Islet precursor cell (in vitro differentiated cells): ENCODE measurements around the gene CALCB.
"Not testable (repeated sequence)": the region's sequence is repeated elsewhere in the genome, so short reads cannot be mapped to it uniquely, and the experiment has no call there.

ENCODE experiments used
- DNase-seq: peaks from one replicate; pipeline ENCODE4 v3.0.0-alpha.2; 2018

CALCB gene, protein sequence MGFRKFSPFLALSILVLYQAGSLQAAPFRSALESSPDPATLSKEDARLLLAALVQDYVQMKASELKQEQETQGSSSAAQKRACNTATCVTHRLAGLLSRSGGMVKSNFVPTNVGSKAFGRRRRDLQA

DNA sequence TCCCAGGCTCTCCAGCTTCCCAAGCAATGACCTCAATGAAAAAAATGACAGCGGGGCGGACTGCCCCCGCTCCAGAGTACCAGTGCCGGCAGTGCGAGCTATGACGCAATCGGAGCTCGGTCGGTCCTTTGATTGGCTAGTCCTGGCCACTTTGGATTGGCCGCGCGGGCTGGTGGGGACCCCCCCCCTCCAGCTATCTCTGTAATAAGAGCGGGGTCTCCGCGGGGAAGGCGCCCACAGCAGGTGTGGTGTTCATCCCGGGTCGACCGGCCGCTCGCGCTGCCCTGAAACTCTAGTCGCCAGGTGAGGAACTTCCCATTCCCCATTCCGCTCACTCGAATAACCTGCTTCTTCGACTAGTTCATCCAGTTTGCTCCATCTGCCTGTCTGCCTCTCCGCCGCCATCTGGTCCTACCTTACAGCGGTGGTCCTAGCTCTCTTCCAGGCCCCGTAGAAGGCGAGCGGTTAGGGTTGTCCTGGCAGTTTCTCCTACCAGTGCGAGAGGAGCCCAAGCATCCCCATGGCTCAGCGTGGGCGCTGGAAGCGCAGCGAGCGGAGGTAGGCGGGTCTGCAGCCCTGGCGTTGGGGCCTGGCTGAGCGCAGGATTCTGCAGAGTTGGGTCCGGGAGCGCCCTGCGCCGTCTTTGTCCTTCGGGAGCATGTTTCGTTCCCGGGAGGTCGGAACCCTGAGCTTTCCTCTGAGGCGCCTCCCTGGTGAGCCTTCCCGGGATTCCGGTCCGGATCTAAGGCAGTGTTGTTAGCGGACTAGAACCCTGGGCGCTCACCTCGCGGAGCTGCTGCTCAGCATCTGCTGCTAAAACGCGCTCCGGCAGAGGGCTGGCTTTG, at the start of gene CALCB:
TSS of gene CALCB (plus strand) at position 233 of the 845 bp plus-strand sequence. CDS start 1,126 bp downstream, outside the sequence.
- peak; percentile 79 for DNase-seq

DNA sequence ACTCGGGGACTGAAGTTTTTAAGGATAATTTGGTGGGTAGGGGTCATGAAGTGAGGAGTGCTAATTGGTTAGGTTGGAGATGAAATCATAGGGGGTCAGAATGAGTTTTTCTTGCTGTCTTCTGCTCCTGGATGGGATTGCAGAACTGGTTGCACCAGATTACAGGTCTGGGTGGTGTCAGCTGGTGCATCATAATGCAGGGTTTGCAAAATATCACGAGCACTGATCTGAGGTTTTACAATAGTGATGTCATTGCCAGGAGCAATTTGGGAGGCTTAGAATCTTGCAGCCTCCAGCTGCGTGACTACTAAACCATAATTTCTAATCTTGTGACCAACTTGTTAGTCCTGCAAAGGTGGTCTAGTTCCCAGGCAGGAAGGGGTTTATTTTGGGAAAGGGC, 46.4 kb upstream of the CALCB start:
- DNase-seq, result peak; percentile 57

DNA sequence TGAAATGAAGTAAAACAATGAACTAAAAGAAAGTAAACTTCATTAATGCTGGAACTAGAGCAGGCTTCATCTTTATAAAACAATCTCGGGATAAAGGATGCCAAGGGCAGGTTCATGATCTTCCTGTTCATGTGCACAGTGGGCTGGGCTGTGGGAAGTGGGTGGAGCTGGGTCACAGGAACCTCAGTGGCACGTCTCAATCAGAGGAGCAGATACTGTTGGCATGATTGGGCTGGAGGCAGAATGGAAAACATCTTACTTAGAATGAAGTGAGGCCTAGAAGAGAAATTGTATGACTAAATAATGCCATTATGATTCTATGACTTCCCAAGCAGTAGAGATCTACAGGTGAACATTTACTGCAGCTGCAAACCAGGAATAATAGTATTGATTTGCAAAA, 45.4 kb upstream of the CALCB start:
- no peak for DNase-seq

DNA sequence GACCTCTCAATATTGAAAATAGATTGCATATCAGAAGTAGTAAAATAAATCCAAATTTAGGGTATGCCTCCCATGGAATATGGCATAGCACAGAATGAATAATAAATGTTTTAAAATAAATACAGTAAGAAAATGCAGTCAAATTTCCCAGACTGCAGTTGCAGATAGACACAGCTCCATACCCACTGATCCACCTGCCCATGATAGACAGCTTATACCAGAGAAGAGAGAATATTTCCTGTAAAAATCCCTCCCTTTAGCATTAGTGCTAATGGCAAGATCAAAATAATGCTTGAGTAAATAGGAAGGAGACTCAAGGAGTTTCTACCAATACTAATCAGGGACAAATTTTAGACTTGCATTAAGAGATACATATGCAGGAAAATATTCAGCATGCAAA, 45.0 kb upstream of the CALCB start:
- no peak for DNase-seq

DNA sequence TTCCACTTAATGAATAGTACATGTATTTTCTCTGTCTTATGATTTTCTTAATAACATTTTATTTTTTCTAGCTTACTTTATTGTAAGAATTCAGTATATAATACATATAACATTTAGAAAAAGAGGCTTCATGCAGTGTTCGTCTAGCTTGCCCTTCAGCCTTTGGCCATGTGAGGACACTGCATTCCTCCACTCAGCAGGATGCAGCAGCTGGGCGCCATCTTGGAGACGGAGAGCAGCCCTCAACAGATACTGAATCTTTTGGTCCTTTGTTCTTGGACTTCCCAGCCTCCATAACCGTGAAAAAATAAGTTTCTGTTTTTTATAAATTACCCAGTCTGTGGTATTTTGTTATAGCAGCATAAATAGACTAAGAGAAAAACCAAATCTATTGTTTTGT, 41.4 kb upstream of the CALCB start:
- DNase-seq, result not testable (repeated sequence)

DNA sequence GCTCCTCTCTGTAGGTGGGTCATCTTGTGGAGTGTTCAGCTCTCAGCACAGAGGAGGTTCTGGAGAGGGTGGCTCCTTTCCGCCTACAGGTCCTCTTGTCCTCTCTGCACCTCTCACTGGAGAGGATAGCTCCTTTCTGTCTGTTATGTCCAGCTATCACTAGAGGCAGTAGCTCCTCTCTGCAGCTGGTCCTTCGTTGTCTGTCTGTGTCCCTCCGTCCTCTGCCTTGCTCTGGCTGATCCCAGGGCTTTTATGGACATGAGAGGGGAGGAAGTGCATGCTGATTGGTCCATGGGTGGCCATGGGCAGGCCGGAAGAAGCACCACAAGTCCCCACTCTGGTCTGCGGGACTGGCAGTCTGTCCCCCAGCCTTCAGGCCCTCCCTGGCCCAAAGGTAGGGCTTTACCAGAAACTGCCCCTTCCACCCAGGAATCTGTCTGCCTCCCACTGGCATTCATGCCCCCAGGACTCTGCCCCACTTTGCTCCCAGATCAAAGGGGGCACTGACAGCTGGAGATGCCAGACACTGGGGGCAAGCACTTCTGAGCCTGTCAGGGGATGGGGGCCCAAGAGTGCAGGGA, 38.6 kb upstream of the CALCB start:
- no peak for DNase-seq

DNA sequence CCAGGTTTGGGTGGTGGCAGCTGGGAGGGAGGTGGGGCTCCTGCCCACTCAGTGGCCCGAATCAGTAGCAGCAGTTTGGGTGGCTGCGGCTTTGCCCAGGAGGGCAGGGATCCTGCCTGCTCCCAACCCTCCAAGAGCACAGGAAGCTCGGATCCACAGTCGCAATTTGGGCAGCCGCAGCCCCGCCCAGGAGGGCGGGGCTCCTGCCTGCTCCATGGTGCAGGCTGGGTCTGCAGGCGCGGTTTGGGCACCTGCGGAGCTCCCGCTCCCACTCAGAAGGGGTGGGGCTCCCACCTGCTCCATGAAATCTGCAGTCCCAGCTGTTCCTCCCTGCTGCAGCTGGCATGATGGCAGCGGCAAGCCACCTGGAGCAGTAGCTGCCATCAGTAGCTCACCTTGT, 38.1 kb upstream of the CALCB start:
- no peak for DNase-seq

DNA sequence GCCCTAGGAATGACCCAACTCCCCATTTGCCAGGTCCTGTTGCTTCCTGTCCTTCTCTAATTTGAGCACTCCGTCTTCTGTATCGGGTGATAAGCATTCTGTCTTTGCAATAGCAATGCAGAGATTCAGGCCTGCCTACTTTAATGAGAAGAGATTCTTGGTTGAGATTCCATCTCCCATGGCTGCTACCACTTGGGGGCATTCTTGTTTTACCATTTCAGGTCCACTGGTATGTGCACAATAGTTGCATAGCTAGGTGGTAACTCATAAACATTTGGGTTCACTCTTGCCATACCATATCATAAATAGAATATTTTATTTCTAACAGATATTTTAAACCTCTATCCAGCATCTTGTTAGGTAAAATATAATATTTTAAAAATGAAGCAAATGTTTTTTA, 34.4 kb upstream of the CALCB start:
- DNase-seq, result no peak

DNA sequence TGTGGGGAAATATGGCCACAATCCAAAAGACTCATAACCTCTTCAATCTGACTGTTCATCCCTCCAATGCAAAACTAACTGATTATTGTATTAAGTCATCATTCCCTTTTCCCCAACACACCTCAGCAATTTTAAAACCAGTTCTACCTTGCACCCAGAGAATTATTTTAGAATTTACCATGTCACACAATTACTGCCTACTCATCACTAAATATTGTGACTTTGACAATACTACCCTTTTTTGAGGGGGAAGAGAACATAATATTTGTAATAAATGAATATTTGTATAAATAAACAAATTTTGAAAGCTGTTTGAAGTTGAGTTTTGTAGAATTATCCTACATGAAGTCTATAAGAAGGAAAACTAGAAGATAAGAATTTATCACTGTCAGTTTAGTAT, 28.2 kb upstream of the CALCB start:
- DNase-seq, result no peak

DNA sequence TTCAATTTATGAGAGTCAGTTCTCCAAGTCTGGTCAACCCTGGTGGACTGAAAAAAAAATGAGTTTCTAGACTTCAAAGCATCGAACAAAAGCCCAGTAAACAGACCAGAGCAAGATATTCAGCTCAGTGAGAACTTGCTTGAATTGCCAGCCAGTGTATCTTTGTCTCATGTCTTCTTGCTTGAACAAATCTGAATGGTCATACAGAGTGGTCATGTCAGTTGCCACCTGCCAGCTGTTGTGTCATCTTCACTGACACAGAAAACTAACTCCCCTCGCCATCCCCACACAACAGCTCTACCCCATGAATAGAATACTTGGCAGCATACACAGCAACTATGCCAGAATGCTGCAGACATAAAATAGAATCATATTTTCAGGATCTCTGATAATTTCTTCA, 27.5 kb upstream of the CALCB start:
- DNase-seq, result no peak

DNA sequence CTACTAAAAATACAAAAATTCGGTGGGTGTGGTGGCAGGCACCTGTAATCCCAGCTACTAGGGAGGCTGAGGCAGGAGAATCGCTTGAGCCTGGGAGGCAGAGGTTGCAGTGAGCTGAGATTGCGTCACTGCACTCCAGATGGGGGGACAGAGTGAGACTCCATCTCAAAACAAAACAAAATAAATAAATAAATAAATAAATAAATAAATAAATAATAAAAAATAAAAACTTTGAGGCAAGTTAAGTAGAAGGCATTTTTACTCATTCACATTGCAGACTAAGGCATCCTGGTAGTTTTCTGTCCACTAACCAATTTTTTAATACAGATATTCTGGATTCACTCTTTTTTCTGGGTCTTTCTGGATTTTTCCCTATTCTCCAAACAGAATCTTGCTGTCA, 26.7 kb upstream of the CALCB start:
- DNase-seq, result not testable (repeated sequence)

DNA sequence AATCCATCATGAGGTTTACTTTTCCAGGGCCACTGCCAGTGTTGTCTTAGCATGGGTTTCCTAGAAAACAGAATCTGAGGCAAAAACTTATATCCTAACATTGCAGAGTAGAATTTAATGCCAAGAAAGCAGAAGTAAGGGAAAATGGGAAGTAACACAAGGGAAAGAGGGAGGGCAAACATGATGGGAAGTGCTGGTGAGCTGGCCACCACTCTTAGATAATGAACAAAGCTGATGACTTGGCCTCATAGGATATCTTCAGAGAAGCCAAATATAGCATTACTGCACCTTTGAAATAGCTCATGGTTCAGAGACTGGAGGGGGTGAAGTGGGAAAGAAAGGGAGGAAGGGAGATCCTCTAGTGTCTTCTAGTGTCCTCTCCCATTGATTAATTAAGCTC, 24.8 kb upstream of the CALCB start:
- no peak for DNase-seq

DNA sequence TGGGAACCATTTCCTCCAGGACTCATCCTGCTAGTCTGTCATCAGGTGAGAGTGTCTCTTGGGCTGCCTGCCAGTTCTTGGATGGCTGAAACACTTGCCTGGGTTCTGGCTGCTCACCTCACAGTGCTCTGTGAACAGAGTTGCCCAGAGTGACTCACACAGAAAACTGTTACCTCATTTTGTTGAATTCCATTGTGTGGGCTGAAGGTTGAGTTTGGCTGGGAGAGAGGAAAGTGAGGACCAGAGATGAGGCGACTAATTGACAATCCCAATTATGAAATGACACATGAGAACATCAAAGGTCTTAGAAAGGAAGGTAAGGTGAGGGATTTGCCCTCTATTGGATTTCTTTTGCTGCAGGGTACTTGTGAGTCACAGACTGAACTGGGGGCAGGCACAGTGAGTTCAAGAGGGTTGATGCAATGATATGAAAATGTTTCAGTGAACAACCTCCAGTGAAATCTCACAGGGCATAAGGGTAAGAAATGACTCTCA, 20.2 kb upstream of the CALCB start:
- DNase-seq, result peak; percentile 84

DNA sequence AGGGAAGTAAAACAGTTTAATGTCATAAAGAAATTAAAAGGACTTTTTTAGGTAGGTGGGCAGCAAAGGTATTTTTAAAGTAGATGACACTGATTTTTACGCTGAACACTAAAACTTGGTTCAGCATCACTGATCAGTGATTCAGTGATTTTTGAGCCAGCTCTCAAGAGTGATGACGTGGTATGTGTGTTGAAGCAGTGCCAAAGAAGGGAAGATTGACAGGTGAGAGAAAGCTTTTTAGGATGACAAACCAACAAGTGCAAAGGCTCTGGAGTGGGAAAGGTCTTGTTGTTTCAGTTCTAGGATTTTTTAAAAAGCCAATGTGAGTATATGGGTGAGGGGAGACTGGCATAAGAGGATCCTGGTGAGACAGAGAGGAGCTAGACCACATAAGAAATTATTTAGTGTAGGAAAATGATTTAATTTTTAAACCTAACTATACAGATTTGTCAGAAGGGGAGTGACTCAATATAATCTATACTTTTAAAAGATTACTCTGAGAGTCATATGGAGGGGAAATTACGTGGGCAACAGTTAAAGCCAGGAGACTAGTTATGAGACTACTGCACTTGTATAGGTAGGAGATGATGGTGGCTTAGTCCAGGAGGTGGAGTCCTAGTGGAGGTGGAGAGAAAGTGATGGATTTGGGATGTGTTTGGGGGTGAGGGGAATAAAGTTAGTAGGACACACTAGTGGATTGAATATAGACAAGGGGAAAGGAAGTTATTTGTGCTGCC, 17.6 kb upstream of the CALCB start:
- no peak for DNase-seq

DNA sequence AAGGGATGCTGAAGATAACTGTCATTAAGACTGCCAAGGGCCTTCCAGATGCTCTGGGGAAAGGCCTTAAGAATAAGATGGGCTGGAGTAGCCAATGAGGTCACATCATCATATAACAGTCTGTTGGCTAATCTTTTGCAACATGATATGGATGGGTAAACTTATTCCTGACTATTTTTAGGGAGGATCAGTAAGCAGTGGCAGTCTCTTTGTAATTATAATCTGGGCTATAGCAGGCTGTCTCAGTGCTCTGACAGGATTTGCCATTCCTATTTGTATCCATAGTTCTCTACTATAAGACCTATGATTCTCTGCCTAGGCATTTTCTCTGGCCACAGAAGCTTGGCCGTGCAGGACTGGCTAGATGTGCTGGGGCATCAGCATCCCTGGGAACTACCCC, 16.1 kb upstream of the CALCB start:
- no peak for DNase-seq

DNA sequence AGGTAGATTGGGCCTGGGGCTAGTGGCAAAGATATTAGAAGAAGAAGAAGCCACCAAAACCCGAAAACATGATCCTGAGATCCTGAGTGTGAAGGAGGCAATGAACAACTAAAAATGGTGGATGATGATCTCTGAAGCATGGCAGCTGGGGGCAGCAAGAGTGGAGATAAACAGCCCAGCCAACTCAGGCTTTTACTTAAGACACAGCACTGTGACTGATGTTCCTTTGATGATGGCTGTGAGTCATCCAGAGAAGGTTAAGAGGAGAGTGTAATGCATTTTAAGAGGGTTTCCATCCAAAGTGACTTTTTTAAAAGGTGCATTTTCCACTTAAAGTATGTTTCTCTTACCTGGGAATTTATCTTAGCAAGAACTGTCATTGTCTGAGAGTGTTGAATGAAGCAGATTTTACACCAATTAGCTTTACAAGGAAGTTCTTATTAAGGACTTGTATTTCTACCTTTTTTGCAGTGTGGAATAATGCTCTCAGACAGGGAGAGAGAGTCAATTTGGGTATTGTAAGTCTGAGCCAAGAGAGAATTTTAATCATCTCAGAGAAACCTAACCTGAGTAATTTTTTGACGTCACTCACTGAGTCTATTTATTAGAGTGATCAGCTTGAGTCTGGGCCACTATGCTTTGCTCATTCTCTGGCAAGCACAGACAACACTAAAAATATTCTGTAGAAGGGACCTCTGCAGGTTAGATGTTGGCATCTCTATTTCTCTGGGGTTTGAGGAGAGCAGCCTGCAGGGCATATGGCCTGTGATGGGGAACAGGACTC, 14.1 kb upstream of the CALCB start:
- DNase-seq, result peak; percentile 67

DNA sequence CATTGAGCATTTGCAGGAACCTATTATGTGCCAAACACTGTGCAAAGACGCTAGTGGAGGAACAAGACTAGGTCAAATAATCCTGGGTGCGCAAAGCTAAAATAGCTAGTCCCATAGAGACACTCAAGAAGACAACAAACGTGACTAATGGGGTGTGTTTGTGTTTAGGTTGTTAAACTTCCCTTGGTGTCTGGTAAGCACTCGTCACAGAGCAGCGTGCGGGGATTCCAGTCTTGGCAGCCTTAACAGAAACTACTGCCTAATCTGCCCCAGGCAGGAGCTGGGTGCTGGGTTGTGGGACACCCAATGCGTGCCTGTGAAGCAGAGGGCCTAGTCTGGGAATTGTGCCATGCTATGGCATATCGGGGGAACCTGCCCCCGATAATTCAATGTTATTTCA, 10.8 kb upstream of the CALCB start:
- DNase-seq, result no peak

DNA sequence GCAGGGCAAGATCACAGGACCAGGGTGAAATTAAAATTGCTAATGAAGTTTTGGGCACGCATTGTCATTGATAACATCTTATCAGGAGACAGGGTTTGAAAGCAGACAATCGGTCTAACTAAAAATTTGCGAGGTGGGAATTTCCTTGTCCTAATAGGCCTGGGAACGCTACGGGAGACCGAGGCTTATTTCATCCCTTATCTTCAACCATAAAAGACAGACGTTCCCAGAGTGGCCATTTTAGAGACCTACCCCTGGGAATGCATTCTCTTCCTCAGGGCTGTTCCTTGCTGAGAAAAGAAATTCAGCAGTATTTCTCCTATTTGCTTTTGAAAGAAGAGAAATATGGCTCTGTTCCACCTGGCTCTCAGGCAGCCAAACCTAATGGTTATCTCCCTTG, 3.6 kb upstream of the CALCB start:
- not testable (repeated sequence) for DNase-seq

DNA sequence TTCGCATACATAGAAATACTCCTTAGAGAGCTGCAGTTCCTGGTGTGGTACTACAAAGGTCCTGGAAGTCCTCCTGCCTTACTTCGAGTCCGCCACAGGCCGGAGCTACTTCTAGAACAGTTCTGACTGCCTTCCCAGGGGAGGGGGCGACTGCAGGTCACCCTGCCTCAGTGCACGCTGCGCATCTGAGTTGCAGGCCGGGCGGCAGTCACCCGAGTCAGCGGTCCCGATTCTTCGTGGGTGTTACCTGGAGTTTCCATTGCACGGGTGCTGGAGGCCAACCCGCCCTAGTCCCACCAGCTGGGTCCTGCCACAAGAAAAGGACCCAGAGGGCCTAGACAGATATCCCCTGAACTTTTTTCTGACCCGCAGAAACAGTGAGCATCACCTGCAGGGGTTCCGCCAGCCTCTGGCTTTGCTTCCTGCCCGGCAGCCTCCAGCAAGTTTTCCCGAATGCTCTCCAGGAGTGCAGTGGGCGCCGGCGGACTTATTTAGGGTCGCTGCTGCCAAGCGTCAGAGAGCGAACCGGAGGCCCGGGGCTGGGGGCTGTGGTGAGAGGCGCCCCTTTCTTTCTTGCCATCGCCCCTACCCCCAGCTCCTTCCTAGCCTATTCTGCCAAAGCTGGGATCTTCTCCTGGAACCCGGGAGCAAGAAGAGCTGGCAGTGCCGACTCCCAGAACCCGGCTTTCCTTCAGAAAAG, 1.7 kb upstream of the CALCB start:
- DNase-seq, result no peak

DNA sequence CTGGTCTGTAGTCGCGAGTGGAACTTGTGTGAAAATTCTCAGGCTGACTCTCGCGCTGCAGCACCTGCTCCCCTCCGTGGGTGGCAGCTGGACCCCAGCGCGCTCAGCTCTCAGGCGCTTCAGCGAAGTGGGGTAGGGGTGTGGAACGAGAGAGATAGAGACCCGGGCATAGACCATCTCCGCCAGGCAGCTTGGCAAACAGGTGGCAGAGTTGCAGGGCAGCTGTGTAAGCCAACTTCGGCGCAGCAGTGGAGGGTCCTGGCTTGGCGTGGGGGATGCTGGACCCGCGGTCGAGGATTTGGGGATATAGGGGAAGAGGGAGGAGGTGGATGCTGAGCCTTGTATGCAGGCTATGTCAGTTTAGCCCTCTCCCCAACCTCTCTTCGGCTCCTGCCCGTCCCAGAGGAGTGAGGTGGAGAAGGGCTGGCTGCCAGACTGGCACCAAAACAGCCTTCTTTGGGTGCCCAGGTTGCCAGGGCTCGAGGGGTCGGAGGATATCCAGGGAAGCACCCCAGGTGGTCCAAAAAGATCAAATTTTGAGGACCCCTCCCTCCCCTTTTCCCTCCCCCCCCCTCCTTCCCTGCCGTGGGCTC, 746 bp upstream of the CALCB start:
- DNase-seq, result no peak
